ENCODE measurements around the gene DCAKD.

DCAKD gene, protein sequence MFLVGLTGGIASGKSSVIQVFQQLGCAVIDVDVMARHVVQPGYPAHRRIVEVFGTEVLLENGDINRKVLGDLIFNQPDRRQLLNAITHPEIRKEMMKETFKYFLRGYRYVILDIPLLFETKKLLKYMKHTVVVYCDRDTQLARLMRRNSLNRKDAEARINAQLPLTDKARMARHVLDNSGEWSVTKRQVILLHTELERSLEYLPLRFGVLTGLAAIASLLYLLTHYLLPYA

DNA sequence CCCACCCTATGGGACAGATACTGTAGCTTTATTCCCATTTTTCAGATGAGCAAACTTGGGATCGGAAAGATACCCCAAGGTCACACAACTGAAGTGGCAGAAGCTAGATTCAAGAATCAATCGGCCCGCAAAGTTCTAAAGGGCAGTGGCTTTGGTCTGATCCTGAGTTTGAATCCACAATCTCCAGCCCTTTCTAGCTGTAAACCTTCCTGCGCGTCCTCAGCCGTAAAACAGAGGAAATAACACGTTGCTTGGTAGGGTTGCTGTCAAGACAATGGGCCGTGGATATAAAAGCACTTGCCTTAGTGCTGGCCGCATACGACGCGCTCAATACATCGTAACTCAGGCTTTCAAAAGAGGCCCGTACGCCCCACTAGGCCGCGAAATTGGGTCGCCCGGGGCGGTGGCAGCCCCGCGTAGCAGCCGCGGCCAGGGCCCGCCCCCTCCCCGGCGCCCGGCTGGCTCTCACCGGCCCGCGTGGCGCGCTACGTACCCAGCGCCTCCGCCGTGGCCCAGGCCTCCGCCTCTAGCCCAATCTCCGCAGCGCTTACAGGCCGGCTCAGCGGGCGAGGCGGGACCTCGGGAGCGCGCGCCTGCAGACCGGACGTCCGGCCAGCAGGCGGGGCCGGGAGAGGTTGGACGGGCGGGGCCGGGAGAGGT lies at the start of gene DCAKD:
DCAKD (minus strand) TSS at position 573 of the 660 bp plus-strand sequence. CDS start 16,747 bp downstream, outside the sequence.
- DNase-seq = peak; percentile 92

DNA sequence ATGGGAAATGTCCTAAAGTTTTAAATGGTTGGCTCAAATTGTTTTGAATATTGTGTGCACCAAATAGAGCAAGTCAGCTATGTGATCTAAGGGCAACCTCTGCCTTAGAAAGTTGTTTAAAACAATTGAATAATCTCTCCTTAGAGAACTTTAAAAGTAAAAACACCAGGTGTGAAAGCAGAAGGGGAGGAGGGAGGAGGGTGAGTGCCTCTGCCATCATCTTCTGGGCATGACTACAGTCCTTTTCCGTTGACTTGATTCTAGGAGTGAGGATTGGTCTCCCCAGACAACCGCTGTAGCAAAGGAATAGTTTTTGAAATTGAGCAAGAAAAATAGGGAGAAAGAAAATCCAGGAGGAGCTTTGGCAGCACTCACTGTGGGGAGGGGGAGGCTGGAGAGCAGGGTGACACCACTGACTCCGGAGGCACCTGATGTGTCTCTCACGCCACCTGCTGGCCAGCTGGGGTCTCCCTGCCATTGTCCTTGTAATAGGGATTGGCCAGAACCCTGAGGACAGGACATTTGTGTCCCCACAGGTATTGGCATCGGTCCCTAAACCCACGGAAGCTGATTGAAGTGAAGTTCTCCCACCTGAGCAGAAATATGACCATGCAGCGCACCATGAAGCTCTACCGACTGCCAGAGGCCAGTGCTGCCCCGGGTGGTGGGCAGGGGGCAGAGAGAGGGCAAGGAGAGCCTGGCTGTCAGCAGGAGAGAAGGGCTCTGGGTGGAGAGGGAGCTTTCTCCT lies 47.6 kb upstream of the DCAKD start:
- DNase-seq = peak; percentile 85

DNA sequence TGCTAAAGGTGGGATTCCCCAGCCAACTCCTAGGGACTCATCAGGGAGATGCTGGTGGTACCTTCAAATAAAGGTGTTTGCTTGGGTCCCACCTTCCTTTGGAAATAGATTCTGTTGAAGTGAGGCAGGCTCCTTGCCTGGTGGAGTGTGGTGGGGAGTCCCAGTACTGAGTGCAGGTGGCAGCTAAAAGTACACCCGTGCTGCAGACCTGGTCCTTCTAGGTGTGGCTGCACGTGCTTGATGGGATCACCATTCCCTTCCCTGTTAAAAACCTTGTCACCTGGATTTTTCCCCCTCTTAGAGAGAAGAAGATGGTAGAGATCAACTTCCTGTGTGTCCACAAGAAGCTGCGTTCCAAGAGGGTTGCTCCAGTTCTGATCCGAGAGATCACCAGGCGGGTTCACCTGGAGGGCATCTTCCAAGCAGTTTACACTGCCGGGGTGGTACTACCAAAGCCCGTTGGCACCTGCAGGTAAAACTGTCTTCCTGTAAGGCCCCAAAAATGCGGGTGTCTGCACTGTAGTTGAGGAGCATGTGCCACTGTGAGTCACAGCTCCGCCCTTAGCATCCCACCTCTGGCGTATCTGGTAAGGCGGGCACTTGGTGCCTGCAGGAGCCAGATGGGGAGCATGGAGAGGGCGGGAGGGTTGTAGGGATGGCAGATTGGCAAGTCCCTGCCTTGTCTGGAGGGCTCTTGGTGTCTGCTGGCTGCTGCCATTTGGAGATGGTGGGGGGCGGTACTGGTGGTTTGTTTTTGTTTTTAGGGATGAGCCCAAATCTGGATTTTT lies 46.8 kb upstream of the DCAKD start:
- no peak for DNase-seq

DNA sequence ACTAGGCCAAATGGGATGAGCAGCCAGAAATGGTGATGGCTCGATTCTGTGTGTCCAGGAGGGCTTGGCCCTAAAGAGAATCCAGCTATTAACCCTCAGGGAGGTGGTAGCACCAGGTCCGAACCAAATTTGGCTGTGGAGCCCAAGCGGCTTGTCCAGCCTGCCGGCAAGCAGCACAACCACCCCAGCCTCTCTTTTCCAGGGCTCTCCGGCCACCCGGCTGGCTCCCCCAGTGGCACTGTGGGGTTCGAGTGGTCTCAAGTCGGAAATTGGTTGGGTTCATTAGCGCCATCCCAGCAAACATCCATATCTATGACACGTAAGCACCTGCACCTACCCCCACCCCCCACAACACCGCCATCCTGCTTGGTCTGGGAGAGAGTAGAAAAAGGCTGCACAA lies 45.5 kb upstream of the DCAKD start:
- no peak for DNase-seq

DNA sequence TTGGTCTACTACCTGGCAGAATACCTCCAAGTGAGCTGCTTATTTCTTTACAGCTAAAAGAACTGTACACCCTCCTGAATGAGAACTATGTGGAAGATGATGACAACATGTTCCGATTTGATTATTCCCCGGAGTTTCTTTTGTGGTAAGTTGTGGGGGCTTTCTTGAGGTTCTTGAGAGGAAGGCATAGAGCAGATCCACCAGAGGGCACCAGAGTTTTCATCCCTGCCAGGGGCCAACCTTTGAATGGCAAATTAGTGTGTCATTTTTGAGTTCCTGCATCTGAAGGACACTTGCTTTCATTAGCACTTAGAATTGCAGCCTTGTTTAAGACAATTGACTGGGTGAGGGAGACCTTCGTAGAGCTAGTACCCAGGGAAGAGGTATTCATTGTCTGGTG lies 44.7 kb upstream of the DCAKD start:
- DNase-seq = no peak

DNA sequence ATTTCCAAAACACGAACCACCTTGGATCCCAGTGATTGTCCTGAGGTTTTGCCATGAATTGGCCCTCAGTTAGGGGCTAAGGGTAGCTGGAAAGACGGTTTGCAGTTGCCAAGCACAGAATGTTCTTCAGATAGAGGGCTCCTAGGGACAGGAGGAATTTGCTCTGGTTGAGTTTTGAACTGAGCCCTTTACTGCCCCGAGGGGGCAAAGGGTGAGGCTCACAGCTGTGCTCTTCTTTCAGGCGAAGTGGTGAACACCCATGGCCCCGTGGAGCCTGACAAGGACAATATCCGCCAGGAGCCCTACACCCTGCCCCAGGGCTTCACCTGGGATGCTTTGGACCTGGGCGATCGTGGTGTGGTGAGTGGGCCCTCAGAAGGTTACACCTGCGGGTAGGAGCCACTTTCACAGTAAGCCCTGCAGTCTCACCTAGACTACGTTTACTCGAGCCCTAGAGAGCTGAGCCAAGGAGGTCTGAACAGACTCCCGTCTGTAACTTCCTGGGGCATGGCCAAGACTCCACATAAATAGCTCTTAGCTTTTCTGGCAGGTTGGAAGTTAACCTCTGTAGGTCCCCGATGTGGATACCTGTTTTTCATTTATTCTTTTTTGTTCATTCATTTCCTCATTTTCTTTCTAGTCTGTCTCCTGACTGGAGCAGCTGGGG lies 42.1 kb upstream of the DCAKD start:
- DNase-seq = no peak

DNA sequence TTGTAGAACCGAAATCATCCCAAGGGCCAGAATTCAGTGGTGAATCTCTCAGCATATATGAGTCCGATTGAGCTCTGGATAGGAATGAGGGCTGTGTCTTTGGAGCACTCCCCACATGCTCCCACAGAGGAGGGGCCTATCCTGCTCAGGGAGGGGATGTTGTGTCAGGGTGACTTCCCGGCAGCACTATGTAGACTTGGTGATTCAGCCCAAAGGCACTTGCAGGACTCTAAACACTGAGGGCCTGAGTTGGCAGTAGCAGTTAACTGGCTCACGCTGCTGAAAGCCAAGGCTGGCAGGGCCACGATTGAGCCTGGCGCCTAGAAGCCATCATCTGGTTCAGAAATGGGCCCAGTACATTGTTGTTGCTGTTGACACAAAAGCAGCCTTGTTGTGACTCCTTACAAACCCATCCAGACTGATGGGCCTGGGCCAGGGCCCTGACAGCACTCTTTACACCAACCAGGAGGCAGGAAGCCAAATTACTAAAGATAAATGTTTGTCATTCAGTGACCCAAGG lies 41.5 kb upstream of the DCAKD start:
- DNase-seq = no peak

DNA sequence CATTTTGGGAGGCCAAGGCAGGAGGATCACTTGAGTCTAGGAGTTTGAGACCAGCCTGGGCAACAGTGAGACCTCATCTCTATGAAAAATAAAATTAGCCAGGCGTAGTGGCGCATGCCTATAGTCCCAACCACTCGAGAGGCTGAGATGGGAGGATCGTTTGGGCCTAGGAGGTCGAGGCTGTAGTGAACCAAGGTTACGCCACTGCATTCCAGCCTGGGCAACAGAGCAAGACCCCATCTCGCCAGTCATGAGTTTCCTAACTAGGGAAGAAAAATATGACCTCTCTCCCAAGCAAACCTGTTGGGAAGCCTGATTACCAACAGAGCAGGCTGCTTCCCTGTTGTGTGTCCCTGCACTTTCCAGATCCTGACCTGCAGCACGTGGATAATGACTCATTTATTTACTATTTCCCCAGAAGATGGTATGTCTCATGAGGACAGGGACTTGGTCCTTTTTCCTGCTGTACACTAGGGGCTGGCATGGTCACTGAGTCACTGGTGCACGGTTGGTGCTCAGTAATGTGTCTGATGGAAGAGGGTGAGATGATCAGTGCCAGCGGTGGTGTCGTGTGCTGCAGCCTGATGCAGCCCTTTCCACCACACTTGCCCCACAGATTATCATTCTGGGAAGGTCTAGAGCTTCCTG lies 40.5 kb upstream of the DCAKD start:
- DNase-seq = no peak

DNA sequence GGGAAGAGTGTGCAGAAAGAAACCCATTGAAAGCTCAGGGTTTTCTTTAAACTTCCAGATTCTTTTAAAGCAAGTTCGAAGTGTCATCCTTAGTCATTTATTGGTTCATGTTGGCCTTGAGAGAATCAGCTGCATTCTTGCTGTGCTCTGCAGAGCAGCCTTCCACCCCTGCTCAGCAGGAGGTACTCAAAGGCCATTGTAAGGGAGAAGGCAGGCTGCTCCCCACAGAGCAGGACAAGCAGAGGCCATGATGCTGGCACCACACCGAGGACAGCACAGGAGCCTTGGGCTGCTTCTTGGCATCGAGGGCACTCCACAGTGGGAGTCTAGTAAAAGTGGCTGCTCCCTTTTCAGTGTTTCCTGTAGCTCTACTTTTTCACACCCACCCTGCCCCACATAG lies 39.3 kb upstream of the DCAKD start:
- no peak for DNase-seq

DNA sequence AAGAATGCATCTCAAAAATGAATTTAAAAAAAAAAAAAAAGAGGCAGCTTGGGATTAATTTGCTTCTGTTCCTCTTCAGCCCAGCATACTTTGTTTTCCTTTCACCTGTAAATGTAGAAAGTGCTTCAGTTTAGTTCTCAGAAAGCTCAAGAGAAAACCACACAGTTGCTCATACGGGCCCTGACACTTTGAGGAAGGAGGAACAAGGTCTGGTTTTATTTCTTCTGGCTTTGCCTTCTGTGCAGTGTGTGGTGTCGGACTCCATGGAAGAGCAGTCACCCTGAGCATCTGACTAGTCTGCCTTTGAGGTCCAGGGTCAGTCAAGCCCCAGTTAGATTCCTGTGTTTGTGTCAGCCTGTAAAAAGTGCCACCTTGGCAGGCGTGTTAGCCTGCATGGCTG lies 37.3 kb upstream of the DCAKD start:
- no peak for DNase-seq

DNA sequence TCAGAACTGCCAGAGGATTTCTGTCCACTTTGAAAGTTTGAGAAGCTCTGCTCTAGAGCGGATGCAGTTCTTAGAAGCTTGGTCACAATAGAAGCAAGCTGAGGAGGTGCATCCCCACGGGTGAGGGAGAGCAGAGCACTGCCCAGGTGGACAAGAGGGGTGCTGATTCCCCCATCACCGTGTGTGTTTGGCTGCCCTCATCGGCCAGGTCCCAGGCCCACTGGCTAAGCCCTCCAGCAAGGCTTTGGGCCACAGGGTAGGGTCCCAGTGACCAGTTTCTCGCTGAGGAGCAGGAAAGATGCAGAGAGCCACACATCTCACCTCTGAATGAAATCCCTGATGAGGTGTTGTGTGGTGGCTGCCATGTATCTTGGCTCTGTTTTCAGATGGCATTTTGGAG lies 36.5 kb upstream of the DCAKD start:
- DNase-seq = no peak

DNA sequence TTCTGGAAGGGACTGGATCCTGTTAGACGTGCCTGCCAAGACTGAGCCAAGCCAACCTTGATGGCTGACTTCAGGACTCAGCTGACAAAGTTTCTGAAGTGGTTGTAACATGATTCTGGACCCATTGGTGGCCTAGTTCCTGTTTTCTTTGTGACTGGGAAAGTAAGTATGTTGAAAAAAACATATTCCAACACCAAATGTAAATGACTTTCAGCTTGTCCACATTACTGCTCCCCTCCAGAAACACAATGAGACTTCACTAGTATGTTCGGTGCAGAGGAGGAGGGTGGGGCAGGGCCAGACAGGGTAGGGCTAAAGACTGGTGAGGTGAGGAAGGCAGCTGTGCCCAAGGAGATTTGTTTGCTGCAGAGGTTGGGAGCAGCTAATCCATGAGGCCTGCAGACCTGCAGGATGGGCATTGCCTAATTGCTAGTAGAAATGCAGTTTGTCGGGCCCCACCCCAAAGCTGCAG lies 36.1 kb upstream of the DCAKD start:
- DNase-seq = no peak

DNA sequence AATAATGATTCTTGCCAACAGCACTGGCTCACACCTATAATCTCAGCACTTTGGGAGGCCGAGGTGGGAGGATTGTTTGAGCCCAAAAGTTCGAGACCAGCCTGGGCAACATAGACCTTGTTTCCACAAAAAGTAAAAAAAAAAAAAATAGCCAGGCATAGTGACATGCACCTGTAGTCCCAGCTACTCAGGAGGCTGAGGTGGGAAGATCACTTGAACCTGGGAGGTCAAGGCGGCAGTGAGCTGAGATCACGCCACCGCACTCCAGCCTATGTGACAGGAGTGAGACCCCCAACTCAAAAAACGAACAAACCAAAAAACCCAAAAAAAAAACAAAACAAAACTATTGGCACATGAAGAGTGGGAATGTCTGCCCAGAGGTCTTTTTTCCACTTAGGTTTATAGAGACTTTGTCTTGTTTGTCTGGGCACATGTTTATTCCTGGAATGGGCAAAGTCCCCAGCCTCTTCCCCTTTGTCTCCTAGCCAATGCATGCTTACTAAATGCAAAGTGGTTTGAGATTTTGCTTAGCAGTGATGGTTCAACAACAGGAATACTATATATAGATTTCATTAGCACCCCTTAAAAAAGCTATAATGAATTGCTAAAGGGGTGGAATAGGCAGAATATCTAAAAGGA lies 35.6 kb upstream of the DCAKD start:
- DNase-seq = no peak

DNA sequence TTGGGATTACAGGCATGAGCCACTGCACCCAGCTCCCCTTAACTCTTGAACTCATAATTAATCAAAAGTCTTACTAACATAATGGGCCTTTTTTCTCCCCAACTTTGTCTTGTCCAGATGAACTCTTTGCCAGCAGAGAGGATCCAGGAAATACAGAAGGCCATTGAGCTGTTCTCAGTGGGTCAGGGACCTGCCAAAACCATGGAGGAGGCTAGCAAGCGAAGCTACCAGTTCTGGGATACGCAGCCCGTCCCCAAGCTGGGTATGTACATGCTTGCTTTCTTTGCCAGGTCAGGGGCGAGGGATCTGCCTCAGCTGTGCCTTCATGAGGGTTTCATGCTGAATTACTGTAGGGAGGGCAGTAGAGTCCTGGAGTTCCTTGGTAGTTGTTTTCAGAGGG lies 35.0 kb upstream of the DCAKD start:
- DNase-seq = no peak

DNA sequence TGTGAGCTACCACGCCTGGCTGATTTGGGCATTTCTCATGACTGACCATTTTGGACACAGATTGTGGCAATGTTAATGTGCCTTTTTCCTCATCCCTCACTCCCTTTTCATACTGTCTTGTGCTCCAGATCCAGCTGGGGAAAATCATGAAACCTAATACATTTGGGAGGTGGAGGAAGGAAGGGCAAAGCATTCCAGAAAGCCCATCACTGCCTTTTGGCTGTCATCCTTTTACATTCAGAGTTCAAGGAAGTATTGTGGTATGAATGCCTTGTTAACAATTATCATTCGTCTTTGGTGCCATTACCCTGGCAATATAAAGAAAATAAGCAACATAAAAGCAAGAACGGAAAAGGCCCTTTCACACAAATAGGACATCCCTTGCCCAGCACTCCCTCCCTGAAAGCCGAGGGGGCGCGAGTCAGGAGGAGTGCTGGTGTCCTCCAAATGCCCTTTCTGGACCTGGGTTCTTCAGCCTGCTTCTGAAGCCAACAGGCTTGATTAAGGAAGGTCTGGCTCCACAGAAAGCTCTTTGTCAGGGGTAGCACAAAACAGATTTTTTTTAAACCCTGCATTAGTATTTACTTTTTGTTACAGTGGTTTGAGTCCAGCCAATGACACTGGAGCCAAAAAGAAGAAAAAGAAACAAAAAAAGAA lies 29.7 kb upstream of the DCAKD start:
- no peak for DNase-seq

DNA sequence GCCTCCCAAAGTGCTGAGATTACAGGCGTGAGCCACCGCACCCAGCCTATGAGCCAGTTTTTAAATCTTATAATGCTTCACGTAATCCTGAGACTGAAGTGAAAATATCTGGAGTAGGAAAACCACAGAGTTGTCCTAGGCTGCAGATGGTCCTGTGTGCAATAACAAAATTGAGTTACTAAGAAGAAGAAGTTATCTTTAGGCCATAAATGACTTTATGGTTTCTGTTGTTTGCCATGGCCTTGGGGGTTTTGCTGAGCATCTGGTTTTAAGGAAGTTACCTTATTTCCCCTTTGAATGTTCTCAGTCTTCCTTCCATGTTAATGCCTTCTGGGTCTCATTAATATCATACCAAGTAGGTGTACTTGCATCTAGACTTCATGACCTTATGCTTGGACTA lies 26.2 kb upstream of the DCAKD start:
- DNase-seq = no peak

DNA sequence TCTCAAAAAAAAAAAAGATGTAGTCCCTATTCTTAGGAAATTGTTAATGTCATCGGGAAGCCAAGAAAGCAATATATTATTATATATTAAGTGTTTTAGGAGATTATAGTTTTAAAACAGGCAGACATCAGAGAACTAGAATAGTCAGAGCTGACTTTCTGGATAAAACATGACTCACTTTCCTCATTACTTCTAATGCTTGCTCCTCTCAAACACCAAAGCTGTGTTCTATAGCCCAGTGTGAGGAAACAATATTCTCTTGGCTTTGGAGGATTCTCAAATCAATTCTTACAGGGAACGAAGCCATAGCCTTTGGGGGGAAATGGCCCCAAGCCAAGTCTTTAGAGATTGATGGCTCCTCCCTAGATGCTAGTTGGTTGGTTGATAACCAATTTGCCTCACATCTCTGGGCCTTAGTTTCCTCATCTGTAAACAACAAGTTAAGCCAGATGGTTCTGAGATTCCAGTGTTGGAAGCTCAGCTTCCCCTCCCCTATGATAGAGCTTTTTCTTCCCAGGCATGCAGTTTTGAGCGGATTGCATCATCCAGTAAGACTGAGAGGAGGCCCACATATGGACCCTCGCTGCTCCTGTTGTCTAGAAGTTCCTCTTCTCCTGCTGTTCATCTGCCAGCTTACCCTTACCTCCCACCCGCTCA lies 22.1 kb upstream of the DCAKD start:
- no peak for DNase-seq

DNA sequence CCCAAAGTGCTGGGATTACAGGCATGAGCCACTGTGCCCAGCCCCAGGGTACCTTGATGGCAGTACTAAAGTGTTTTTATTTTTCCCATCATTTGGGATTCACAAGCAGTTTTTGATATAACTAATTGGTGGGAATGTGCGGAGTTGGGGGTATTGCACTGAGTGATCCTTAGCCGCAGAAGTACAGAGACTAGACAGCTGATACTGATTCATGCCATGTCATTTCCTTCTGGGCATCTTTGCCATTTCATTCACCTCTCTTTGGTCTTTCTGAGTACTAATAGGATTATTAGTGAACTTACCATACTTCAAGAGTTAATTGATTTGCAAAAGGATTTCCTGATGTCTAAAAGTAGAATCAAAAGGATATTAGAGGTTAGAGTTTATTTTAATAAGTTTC lies 19.4 kb upstream of the DCAKD start:
- DNase-seq = no peak

DNA sequence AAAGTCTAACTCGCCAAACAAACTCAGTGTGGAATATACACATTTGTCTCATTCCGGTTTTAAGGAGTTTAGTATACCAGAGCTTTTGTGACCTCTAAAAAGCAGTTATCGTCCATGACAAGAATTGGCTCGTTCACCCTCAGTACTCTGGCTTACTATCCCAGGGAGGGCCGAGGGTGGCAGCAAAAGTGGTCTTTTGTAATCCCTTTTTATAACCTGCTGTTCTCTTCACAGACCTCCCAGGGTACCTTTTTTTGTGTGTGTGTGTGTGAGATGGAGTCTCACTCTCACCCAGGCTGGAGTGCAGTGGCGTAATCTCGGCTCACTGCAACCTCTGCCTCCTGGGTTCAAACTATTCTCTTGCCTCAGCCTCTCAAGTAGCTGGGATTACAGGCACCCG lies 18.6 kb upstream of the DCAKD start:
- DNase-seq = no peak

DNA sequence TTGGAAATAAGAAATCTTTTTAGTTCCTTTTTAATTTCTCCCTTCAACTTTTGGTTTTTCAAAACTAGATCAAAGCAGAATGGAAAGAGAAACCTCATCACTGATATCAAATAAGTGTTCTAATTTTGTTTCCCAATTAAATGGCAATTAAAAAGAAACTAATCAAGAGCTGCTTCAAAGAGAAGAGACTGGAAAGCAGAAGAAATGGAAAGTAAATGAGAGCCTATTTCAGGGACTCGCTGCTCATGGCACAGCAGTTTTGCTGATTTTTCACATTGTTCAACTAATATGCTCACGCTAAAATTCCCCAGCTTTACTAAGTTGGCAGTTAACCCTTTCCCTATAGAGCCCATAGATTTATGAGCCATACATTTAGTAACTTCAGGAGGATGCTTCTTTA lies 16.2 kb upstream of the DCAKD start:
- no peak for DNase-seq

Data from stimulated activated CD8-positive, alpha-beta memory T cell treated with anti-CD3 and anti-CD28 coated beads, Interleukin-4, amount 100 ng/mL, for 48 hours (primary cell).